GOT3 (cell line): ENCODE measurements around the gene ADSS2.
"Not testable (repeated sequence)": the region's sequence is repeated elsewhere in the genome, so short reads cannot be mapped to it uniquely, and the experiment has no call there.

Experiments used
- DNase-seq: peaks from one replicate; lab custom pipeline; 2025; ENCODE audit warnings: mixed read lengths; lab: John Stamatoyannopoulos, UW

ADSS2 gene

GRCh38 chr1:244365809-244366208, 85.9 kb downstream of the ADSS2 start:
- no peak for DNase-seq

GRCh38 chr1:244365262-244365661, 86.4 kb downstream of the ADSS2 start:
- DNase-seq = not testable (repeated sequence)

GRCh38 chr1:244362476-244362875, 89.2 kb downstream of the ADSS2 start:
- no peak for DNase-seq

- no peak for DNase-seq
Measured at GRCh38 chr1:244361764-244362473, 89.8 kb downstream of the ADSS2 start.
